ENCODE results near the gene MYRIP. TPM values are rescaled to one million over a fixed set of nuclear protein-coding genes. Genes with fewer than 3 reads are reported as not detected.
"Not testable (repeated sequence)": the region's sequence is repeated elsewhere in the genome, so short reads cannot be mapped to it uniquely, and the experiment has no call there.

The MYRIP gene
- total RNA-seq, 4 donors from 2014 or later = 1.4 to 4.4 (median 2.8) TPM

- WGBS = 83% methylated on average over 2 of the region's 2 CpGs
- DNase-seq (ENCODE audit: low spot score in 2 of 2) = no peak
- Histone ChIP-seq H3K4me1 (no peaks in the 10 kb centered on the region), H3K9me3 (no peaks in the 10 kb centered on the region), H3K4me3 (no peak overlapping the region), H3K27me3 (no peaks in the 10 kb centered on the region), H3K27ac (no peak overlapping the region), H3K36me3 (no peaks in the 10 kb centered on the region)
- TF ChIP-seq POLR2AphosphoS5 (IDR thresholded peaks at IDR 0.05) = no peak
- no peak for TF ChIP-seq POLR2A (IDR thresholded peaks at IDR 0.05)
- TF ChIP-seq EP300 (IDR thresholded peaks at IDR 0.05) = no peak
- TF ChIP-seq, protein P1, sequence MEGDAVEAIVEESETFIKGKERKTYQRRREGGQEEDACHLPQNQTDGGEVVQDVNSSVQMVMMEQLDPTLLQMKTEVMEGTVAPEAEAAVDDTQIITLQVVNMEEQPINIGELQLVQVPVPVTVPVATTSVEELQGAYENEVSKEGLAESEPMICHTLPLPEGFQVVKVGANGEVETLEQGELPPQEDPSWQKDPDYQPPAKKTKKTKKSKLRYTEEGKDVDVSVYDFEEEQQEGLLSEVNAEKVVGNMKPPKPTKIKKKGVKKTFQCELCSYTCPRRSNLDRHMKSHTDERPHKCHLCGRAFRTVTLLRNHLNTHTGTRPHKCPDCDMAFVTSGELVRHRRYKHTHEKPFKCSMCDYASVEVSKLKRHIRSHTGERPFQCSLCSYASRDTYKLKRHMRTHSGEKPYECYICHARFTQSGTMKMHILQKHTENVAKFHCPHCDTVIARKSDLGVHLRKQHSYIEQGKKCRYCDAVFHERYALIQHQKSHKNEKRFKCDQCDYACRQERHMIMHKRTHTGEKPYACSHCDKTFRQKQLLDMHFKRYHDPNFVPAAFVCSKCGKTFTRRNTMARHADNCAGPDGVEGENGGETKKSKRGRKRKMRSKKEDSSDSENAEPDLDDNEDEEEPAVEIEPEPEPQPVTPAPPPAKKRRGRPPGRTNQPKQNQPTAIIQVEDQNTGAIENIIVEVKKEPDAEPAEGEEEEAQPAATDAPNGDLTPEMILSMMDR (IDR thresholded peaks at IDR 0.05) = no peak
Measured at GRCh38 chr3:40128166-40128565, 318.8 kb downstream of the MYRIP start.

- no peaks in the 10 kb centered on the region for H3K9me3 ChIP-seq
- H3K27me3 ChIP-seq = no peaks in the 10 kb centered on the region
- H3K27ac ChIP-seq = no peak overlapping the region
- H3K4me3 ChIP-seq = no peak overlapping the region
- no peaks in the 10 kb centered on the region for H3K4me1 ChIP-seq
- no peak for DNase-seq (ENCODE audit: low spot score in 2 of 2)
- WGBS = 84% methylated on average over 3 of the region's 3 CpGs
- no peak for TF ChIP-seq EP300 (IDR thresholded peaks at IDR 0.05)
- no peak for TF ChIP-seq POLR2A (IDR thresholded peaks at IDR 0.05)
- TF ChIP-seq, protein P1 (IDR thresholded peaks at IDR 0.05) = no peak
- TF ChIP-seq POLR2AphosphoS5 (IDR thresholded peaks at IDR 0.05) = no peak
- H3K36me3 ChIP-seq = no peaks in the 10 kb centered on the region
Measured at GRCh38 chr3:40129510-40129909, 320.1 kb downstream of the MYRIP start.

GRCh38 chr3:40129981-40130380 lies 320.6 kb downstream of the MYRIP start:
- no peaks in the 10 kb centered on the region for H3K4me1 ChIP-seq
- TF ChIP-seq EP300 (IDR thresholded peaks at IDR 0.05) (no peak), POLR2AphosphoS5 (IDR thresholded peaks at IDR 0.05) (no peak), POLR2A (IDR thresholded peaks at IDR 0.05) (no peak)
- TF ChIP-seq, protein P1 (IDR thresholded peaks at IDR 0.05) = no peak
- H3K4me3 ChIP-seq = no peak overlapping the region
- WGBS = 74% methylated on average over 2 of the region's 2 CpGs
- no peaks in the 10 kb centered on the region for H3K36me3 ChIP-seq
- H3K27ac ChIP-seq = no peak overlapping the region
- no peak for DNase-seq (ENCODE audit: low spot score in 2 of 2)
- H3K27me3 ChIP-seq = no peaks in the 10 kb centered on the region
- no peaks in the 10 kb centered on the region for H3K9me3 ChIP-seq

GRCh38 chr3:40130721-40131120 lies 321.3 kb downstream of the MYRIP start:
- no peak overlapping the region for H3K27ac ChIP-seq
- H3K36me3 ChIP-seq = no peaks in the 10 kb centered on the region
- H3K9me3 ChIP-seq = no peaks in the 10 kb centered on the region
- no peak overlapping the region for H3K4me3 ChIP-seq
- H3K27me3 ChIP-seq = no peaks in the 10 kb centered on the region
- DNase-seq (ENCODE audit: low spot score in 2 of 2) = no peak
- TF ChIP-seq, protein P1 (IDR thresholded peaks at IDR 0.05) = no peak
- TF ChIP-seq POLR2A (IDR thresholded peaks at IDR 0.05) = no peak
- no peak for TF ChIP-seq POLR2AphosphoS5 (IDR thresholded peaks at IDR 0.05)
- no peak for TF ChIP-seq EP300 (IDR thresholded peaks at IDR 0.05)
- no peaks in the 10 kb centered on the region for H3K4me1 ChIP-seq

DNA sequence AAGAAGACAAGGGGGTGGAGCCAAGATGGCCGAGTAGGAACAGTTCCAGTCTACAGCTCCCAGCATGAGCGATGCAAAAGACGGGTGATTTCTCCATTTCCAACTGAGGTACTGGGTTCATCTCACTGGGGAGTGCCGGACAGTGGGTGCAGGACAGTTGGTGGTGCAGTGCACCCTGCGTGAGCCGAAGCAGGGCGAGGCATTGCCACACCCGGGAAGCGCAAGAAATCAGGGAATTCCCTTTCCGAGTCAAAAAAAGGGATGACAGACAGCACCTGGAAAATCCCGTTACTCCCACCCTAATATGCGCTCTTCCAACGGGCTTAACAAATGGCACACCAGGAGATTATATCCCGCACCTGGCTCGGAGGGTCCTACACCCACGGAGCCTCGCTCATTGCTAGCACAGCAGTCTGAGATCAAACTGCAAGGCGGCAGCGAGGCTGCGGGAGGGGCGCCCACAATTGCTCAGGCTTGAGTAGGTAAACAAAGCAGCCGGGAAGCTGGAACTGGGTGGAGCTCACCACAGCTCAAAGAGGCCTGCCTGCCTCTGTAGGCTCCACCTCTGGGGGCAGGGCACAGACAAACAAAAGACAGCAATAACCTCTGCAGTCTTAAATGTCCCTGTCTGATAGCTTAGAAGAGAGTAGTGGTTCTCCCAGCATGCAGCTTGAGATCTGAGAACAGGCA lies 324.6 kb downstream of the MYRIP start:
- not testable (repeated sequence) for H3K4me1 ChIP-seq; H3K27me3 ChIP-seq; H3K36me3 ChIP-seq; H3K9me3 ChIP-seq; H3K4me3 ChIP-seq; H3K27ac ChIP-seq; DNase-seq (ENCODE audit: low spot score in 2 of 2)
- WGBS = 94% methylated on average over 22 of the region's 22 CpGs

Measured in suprapubic skin (tissue), 4 donors.